GM21825 (cell line): Measurements from ENCODE around the gene RNF113B.

Experiments used
- ATAC-seq: cut with Tn5 transposase; IDR thresholded peaks from one replicate; pipeline ENCODE4 v1.9.1; 2021; ENCODE audit warnings: mild to moderate bottlenecking, moderate library complexity; ENCODE audit not compliant: unreplicated experiment

Gene RNF113B

GRCh38 chr13:98175043-98175442 is 2.0 kb downstream of the RNF113B start:
- ATAC-seq: no peak

GRCh38 chr13:98174307-98174706 is 2.8 kb downstream of the RNF113B start:
- no peak for ATAC-seq

- no peak for ATAC-seq
These were observed 3.5 kb downstream of the RNF113B start for GRCh38 chr13:98173431-98174152.

DNA sequence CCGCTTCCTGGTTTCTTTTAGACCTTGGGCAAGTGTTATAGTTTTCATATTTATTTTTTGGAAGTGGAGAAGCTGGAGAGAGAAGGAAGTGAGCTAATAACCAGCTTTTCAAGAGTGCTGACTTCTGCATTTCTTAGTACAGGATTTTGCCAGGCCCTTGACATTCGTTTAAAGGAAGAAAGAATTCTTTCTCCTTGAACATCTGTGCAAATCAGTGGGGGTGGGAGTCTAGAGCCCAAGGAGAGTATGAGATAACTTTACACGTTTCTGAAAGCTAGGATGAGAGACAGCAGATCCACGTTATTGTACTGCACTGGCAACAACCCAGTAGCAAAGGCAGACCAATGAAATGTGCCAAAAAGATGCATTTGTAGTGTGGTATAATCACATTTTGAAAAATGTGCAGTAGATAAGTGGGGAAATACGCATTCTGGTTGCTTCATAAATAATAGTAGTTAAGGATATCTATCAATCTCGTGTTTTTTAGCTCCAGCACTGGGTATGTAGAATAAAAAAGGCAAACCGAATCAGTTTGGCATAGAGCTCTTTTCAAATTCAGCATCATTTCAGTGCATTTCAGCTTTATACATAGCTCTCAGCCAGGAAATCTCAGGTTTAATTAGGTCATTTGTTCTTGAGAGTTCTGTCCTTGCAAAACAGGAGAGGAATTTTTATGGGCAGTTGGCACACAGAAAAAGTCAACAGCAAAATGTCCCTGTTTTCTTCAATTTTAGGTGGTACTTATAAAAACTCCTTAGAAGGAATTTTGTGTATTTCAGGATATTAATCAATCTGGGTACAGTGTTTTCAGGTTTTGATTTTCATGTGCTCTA is 4.3 kb downstream of the RNF113B start:
- ATAC-seq: no peak

- ATAC-seq: no peak
These were observed 5.0 kb downstream of the RNF113B start for GRCh38 chr13:98171900-98172589.

DNA sequence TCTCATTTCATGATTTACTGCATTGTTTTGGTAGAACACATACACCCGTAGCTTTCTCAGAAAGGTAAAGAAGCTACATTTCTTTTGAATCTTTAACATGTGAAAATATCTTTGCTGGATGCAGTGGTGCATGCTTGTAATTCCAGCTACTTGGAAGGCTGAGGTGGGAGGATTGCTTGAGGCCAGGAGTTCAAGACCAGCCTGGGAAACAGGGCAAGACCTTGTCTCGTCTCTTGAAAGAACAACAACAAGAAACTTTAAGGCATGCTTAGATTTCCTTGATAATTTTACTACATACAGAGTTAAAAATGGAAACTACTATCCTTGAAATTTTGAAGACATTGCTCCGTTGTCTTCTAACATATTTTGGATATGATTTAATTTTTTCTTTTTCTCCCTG is 7.7 kb downstream of the RNF113B start:
- no peak for ATAC-seq

- ATAC-seq: no peak
These were observed 14.1 kb downstream of the RNF113B start for GRCh38 chr13:98162935-98163334.

DNA sequence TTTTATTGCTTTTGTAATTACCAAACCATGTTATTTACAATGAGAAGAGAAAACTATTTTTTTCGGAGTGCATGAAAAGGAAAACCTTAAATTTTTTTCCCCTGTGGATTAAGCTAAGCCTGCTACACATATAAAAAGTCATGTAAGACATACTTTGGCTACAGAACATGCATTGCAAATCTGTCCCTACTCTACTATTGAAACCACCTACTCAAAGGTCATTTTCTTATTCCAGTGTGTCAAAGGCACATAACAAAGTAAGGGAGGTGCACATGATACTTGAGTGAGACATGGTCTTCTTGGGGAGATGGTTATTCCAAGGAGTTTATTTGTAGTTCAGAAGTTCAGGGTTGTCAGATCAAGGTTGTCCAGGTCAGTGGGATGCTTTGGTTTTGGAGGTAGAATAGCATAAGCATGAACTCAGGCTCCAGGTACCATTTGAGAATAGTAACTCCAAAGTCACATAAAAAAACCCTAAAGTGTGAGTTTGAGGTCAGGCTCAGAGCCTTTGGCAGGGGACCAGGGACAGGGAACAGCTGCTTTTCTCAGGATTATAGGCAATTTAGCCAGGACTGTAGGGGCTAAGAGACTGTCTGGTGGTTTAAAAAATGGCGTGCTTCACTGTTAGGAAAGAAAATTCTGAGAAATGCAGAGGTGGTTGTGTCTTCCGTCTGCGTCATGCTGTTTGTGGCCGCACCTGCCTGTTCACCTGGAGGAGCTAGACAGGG is 18.7 kb downstream of the RNF113B start:
- no peak for ATAC-seq

DNA sequence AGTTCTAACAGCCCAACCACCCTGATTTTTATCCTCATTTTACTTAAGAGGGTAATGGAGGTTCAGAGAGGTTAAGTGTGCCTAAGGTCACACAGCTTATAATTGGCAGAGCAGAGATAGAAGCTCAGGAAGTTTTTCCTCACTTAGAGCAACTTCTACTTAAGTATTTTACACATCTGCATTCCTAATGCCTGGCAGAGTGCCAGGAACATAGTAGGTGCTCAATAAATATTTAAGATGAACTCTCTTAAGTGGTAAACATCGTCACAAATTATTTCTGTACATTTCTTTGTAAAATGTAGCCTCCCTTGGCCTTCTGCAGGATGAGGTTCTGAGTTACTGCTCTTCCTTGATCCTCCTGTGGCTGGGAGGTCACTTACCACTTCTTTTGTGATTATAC is 19.5 kb downstream of the RNF113B start:
- no peak for ATAC-seq

DNA sequence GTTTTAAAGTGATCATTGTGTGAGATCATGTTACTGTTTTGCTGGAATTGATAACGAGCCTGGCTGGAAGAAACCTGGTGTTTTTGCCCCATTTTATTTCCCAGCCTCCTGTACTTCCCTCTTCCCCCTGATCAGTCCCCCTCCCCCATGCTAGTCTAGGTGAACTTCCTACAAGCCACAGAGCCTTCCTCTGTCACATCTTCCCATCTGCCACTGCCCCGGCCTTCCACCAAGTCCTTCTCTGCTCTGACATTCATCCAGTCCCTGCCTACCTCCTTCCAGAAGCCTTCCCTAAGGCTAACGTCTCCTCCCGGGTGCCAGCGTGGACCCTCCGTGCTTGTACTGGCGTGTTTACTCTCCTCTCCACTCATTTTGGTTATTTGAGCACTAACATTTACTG is 19.9 kb downstream of the RNF113B start:
- ATAC-seq: no peak

DNA sequence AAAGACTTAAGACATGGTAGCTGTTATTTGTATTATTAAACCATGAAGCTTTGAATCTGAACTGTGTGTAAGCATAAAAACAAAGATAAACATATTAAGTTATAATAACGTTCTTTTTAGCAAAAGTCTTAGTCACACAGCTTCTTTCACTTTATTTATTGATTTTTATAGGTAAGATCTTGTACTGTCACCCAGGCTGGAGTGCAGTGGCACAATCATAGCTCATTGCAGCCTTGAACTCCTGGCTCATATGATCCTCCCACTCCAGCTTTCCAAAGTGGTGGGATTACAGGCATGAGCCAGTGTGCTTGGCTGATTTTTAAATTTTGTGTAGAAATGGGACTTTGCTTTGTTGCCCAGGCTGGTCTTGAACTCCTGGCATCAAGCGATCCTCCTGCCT is 20.8 kb downstream of the RNF113B start:
- no peak for ATAC-seq

- no peak for ATAC-seq
These were observed 21.5 kb downstream of the RNF113B start for GRCh38 chr13:98155475-98156109.

- ATAC-seq: no peak
These were observed 26.1 kb downstream of the RNF113B start for GRCh38 chr13:98150832-98151479.

DNA sequence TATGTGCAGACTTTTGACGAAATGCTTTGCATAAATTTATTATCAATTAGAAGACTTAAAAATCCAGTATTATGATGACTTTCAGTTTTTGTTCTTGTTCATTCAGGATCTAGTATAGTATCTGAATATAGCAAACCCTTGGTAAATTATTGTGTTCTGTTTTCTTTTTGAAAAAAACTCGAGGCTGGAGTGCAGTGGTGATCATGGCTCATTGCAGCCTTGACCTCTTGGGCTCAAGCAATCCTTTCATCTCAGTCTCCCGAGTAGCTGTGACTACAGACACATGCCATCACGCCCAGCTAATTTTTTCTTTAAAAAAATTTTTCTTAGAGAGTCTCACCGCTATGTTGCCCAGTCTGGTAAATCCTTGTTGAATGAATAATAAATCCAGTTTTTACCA is 29.5 kb downstream of the RNF113B start:
- ATAC-seq: no peak

DNA sequence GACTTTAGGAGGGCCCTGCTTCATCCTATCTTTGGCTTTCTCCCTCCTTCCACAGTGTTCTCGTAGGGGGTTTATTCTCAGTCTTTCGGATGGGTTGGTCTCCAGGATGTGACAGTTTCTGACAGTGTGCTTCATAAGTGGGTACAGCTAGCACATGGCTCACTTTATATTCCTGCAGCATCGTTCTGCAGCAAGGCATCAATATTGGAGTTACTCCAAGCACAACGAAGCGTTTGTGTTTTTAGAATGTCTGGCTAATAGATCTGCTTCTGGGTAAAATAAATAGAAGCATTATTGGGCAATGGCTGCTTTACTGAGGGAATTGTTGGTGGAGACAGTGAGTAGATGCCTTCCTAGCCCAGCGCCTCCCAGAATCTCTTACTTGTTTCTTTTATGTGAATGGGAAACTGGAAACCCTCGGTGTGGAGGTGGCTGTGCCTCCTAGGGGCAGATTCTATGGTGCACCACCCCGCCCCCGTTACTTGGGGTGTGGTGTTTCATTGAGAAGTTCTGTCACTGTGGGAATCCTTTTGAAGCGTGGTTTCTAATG is 32.2 kb downstream of the RNF113B start:
- ATAC-seq: no peak

DNA sequence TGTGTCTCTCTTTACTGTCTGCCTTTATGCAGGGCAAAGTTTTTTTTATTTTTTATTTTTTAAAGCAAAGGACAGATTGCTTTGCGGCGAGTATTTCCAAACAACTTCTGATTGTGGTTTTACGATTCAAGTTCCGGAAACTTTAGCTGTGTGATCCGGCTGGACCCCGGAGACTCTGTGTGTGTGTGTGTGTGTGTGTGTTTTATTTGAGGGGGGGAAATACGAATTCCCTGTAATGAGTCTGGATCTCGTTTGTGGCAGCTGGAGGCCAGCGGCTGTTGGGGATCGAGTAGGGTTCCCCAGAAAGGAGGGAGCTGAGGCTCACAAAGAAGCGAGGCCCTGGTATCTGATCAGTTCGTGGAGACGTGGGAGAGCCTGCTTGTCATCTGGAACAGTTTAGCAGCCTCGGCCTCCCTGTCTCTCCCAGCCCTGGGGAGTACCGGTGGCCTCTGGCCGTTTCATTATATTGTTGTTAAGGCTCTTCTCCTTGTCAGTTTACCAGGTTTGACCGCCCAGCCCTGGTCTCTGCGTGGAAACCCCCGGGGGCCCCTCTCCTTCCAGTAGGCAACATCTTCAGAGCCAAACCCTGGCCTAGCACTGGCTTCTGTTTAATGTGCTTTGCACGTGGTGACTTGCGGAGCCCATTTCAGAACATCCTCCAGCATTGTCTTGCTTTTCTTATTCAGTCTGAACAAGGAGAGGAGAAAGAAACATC is 32.9 kb downstream of the RNF113B start:
- no peak for ATAC-seq

GRCh38 chr13:98143601-98144026 is 33.5 kb downstream of the RNF113B start:
- peak; percentile 17 for ATAC-seq

- no peak for ATAC-seq
These were observed 33.9 kb downstream of the RNF113B start for GRCh38 chr13:98143157-98143553.
